HG03571 (cell line): Measurements from ENCODE around the gene BAIAP2.
"Not testable (repeated sequence)": the region's sequence is repeated elsewhere in the genome, so short reads cannot be mapped to it uniquely, and the experiment has no call there.

Experiments
- ATAC-seq: cut with Tn5 transposase; IDR thresholded peaks from one replicate; pipeline ENCODE4 v1.9.1; 2021; ENCODE audit not compliant: unreplicated experiment

BAIAP2 gene

GRCh38 chr17:81135505-81136278, 100.7 kb downstream of the BAIAP2 start:
- no peak for ATAC-seq

- ATAC-seq, result no peak
These were observed 101.4 kb downstream of the BAIAP2 start for GRCh38 chr17:81136366-81136765.

- no peak for ATAC-seq
These were observed 102.3 kb downstream of the BAIAP2 start for GRCh38 chr17:81137248-81137647.

GRCh38 chr17:81138083-81138482, 103.1 kb downstream of the BAIAP2 start:
- no peak for ATAC-seq

GRCh38 chr17:81138500-81138899, 103.5 kb downstream of the BAIAP2 start:
- ATAC-seq, result no peak

- no peak for ATAC-seq
These were observed 104.5 kb downstream of the BAIAP2 start for GRCh38 chr17:81139428-81139827.

DNA sequence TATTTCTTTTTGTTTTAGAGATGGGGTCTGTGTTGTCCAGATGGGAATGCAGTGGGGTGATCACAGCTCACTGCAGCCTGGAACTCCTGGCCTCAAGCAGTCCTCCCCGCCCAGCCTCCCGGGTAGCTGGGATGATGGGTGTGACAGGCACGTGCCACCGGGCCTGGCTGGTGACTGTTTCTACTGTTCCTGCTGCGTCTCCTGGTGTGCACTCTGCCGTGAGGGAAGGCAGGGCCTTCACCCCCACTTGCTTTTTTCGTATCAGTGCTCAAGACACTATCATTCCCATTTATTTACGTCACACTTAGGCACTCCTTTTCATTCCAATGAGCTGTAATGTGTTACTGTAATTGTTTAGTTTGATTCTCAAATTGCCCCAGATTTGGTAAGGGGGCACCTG, 105.1 kb downstream of the BAIAP2 start:
- ATAC-seq, result no peak

- ATAC-seq, result no peak
These were observed 105.7 kb downstream of the BAIAP2 start for GRCh38 chr17:81140695-81141094.

DNA sequence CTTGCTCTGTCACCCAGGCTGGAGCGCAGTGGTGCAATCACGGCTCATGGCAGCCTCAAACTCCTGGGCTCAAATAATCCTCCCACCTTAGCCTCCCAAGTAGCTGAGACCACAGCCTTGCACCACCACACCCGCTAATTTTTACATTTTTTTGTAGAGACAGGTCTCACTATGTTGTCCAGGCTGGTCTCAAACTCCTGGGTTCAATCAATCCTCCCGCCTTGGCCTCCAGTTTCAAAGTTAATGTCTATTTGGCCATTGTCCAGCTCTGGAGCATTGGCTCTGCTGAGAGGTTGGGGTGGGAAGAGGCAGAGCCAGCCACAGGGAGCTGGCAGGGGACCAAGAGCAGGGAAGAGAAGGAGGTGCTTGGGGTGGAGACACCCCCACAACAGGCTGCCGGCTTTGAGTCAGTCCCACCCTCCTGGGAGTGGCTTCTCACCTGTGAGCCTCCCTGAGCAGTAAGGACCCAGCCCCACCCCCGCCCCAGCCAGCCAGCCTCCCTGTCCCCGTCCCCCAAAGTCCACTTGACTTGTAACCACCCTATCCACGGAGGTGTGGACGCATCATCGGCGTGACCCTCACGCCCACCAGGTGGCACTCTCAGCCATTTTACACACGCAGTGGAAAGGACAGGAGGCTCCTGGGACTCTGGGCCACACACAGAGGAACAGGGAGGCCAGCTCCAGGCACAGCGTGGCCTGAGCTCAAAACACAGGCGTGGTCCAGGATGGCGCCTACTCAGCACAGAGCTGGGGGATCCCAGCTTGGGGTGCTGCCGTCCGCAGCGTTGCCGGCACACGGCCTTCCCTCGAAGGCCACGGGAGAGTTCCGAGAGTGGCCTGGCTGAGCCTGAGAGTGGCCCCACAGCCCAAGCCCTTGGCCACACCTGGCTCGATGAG, 107.6 kb downstream of the BAIAP2 start:
- ATAC-seq, result no peak

- no peak for ATAC-seq
These were observed 108.2 kb downstream of the BAIAP2 start for GRCh38 chr17:81143200-81143527.

GRCh38 chr17:81143717-81144422, 108.9 kb downstream of the BAIAP2 start:
- ATAC-seq, result no peak

- ATAC-seq, result no peak
These were observed 109.5 kb downstream of the BAIAP2 start for GRCh38 chr17:81144423-81144781.

- ATAC-seq, result not testable (repeated sequence)
These were observed 111.3 kb downstream of the BAIAP2 start for GRCh38 chr17:81146208-81146607.

DNA sequence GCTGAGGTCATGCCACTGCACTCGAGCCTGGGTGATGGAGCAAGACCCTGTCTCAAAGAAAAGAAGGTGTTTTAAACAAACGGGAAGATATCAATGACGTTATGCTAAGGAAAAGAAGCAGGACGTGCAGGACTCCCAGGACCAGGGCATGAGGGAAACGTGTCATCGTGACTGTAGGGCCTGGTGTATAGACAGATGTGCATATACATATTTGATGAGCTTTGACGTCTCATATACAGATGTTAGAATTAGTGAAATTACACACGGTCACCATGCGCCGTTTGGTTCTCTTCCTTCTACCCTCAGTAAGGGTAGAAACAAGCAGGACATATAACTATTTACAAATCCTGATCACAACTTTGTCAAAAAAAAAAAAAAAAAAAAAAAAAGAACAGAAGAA, 112.8 kb downstream of the BAIAP2 start:
- ATAC-seq, result no peak

GRCh38 chr17:81148571-81148970, 113.6 kb downstream of the BAIAP2 start:
- no peak for ATAC-seq

- no peak for ATAC-seq
These were observed 114.1 kb downstream of the BAIAP2 start for GRCh38 chr17:81148986-81149533.

DNA sequence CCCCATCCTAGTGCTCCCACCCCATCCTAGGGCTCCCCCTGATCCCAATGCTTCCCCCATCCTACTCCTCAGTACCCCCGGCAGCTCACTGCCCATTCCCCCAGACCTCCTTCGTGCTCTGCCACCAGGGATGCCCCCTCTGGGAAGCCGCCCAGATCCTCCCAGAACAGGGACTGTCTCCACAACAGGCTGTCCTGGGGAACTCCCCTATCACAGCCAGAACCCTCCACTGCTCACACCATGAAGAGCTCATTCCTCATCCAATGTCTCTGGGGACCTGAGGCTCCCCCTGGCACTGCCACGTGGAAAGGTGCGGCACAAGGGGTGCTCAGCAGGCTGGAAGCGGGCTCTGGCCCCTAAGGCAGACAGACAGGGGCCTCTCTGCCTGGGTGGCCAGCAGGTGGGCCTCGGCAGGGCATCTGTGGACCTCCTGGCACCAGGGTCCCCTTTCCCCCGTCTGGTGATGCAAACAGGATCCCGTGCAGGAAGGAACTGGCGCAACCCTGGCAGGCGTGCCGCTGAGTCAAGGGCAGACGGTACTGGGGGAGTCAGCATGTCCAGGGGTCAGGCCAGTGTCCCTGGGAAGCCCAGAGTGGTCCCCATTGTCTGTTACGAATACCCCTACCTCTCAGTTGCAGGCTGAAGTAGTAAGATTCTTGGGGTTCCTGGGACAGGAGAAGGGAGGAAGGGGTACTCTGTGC, 115.6 kb downstream of the BAIAP2 start:
- no peak for ATAC-seq

DNA sequence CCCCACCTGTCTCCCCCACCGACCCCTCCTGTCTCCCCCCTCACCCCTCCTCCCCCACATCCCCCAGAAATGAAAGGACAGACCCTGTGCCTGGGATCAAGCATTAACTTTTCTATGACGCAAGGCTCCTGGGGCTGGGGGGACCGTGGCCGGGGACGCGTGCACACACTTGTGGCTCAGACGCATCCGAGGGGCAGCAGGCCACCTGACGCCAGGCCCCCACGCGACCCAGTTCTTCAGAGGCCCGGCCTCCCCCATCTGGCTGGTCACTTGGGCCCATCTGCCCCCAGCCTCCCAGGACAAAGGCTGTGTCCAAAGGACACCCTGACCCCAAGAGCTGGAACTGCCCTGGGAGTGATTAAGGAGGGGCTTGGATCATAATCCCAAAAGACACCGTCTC, 116.3 kb downstream of the BAIAP2 start:
- ATAC-seq, result no peak

GRCh38 chr17:81152288-81152828, 117.4 kb downstream of the BAIAP2 start:
- ATAC-seq, result no peak

- ATAC-seq, result no peak
These were observed 118.4 kb downstream of the BAIAP2 start for GRCh38 chr17:81153340-81153803.
